ENCODE data around the gene PLRG1.

PLRG1 gene

DNA sequence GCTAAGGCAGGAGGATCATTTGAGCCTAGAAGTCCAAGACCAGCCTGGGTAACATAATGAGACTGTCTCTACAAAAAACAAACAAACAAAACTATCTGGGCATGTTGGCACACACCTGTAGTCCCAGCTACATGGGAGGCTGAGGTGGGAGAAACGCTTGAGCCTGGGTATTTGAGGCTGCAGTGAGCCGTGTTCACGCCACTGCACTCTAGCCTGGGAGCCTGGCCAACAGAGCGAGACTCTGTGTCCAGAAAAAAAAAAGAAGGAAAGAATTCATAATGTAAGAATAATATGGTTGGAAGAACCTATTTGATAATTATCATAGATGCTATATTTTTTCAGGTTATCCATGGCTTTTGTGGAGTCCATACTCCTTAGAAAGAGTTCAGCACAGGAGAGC lies 32.6 kb downstream of the PLRG1 start:
- DNase-seq = no peak

GRCh38 chr4:154516318-154517029 lies 33.7 kb downstream of the PLRG1 start:
- no peak for DNase-seq

DNA sequence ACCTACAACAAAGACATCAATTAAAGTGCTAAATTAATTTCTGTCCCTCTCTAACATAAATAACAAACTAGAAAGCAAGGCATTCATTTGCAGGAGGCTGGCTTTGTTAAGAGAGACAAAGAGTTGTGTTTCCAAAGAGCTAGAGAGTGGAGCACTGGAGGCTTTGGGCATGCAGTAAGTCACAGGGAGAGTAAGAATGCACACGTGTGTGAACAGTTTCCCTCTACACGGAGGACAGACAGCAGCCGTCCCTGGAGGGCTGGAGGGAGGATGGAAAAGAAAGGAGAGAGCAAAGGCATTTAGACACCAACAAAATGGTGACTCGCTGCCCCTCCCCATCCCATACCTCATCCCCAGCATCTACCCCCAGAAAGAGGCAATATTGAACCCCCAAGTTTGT lies 38.2 kb downstream of the PLRG1 start:
- no peak for DNase-seq

GRCh38 chr4:154511548-154511947 lies 38.7 kb downstream of the PLRG1 start:
- DNase-seq = no peak

GRCh38 chr4:154507156-154507555 lies 43.0 kb downstream of the PLRG1 start:
- DNase-seq = no peak

DNA sequence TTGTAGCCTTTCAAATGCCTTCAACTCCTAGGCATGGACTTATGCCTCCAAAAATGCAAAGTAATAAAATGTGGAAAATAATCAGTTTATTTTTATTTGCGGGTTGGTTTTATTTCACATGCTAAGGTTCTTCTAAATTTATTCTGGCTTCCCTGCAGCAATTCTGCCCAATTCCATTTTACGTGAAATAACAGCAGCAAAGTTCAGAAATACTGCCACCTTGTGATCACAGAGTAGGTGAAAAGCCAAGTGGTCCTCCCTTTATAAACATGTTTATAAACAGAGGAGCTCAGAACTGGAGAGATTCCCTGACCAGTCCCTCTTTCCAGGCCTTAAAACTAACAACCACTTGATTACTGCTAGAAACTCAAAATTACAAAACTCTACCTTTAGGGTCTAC lies 43.9 kb downstream of the PLRG1 start:
- DNase-seq = no peak

- no peak for DNase-seq
Observed at GRCh38 chr4:154503598-154503997, 46.6 kb downstream of the PLRG1 start.

- no peak for DNase-seq
Observed at GRCh38 chr4:154502111-154502510, 48.1 kb downstream of the PLRG1 start.

- DNase-seq = no peak
Observed at GRCh38 chr4:154497889-154498288, 52.3 kb downstream of the PLRG1 start.

GRCh38 chr4:154495867-154496266 lies 54.3 kb downstream of the PLRG1 start:
- no peak for DNase-seq

- DNase-seq = no peak
Observed at GRCh38 chr4:154492288-154492687, 57.9 kb downstream of the PLRG1 start.

- DNase-seq = no peak
Observed at GRCh38 chr4:154491341-154492271, 58.6 kb downstream of the PLRG1 start, which contains the start of gene DCHS2. TSS of gene DCHS2 (minus strand) at chr4:154491799. CDS start at chr4:154491355, 444 bp downstream.

DNA sequence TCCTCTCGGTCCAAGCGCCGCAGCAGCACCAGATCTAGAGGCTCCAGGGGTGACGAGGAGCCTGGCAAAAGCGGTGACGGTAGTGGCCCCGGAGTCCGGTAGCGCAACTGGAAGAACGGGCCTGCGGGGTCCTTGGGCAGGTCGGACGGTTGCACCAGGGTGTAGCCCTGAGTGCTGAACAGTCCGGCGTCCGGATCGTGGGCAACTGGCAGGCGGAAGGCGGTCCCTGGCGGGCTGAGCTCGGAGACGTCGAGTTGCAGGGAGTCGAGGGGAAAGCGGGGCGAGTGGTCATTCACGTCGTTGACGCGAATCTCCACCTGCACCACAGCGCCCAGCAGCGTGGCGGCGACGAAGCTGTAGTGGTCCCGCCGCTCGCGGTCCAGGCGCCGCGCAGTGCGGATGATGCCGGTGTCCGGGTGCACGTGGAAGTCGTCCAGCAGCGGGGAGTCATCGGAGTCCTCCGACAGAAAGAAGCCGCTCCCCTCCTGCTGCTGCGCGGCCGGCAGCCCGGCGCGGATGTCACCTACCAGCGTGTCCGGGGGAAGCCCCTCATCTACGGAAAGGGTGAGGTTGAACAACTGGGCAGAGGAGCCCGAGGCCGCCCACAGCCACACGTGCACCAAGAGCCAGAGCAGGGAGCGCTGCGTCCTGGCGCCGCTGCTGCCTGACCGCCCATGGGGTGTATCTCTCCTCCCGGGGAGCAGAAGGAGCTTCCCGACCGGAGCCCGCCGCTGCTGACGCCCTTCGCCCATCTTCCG lies 59.4 kb downstream of the PLRG1 start:
- DNase-seq = no peak

DNA sequence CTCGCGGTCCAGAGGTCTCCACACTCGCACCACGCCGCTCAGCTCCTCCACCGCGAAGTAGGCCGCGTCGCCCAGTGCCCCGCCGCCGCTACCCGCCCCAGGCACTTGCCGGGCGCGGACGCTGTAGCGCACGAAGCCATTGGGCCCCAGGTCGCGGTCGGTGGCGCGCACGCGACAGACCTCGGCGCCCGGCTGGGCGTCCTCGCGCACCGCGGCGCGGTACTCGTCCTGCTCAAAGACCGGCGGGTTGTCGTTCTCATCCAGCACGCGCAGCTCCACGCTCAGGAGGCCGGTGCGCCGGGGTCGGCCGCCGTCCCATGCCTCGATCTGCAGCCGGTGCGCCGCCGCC lies 60.0 kb downstream of the PLRG1 start:
- no peak for DNase-seq

DNA sequence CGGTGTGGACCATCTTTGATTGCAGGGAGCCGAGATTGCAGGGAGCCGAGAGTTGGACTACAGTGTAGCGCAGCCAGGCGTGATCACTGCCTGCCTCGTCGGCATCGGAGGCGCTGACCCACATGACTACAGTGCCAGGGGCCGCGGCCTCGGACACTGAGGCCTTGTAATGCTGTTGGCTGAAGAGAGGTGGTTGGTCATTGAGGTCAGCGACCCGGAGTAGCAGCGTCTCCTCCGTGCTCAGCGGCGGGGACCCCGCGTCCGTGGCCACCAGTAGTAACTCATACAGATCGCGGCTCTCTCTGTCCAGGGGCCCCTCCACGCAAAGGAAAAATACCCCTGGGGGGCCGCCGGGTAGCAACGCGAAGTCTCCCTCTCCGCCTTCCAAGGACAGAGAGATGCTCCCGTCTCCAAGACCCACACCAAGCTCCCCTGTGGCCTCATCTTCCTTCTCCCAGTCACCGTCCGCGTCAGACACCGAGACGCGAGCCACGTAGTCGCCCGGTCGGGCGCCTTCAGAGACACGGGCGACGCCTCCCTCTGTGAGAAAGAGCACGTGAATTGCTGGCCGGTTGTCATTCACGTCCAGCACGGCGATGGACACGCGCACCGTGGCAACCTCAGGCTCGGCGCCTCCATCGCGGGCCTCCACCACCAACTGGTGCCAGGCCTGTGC lies 60.5 kb downstream of the PLRG1 start:
- DNase-seq = no peak

DNA sequence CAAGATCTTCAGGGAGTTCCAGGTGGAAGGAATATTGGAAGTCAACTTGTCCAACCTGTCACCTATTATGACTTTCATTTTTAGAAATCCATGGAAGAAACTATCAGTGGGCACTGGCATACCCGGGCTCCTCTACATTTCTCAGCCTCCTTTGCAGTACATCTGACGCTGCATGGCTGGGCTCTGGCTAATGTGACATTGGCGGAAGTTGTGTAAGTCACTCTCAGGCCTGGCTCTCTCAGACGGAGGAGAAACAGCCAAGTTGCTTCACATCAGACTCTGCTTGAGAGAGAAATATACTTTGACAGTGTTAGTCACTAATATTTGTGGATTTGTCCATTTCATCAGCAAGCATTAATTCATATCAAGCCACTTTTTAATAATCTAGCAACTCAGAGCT lies 63.1 kb downstream of the PLRG1 start:
- DNase-seq = no peak

GRCh38 chr4:154485127-154485773 lies 65.0 kb downstream of the PLRG1 start:
- DNase-seq = no peak
